Lung (tissue), 12 donors: Measurements from ENCODE around the gene HNRNPLL. TPM values are rescaled to one million over a fixed set of nuclear protein-coding genes. Genes with fewer than 3 reads are reported as not detected.

Experiments
- ATAC-seq: fragments of 200-7000 bp; cut with Tn5 transposase; one replicate; pipeline ENCODE4 v1.9.1; 2020; ENCODE audit warnings: moderate number of reproducible peaks; ENCODE audit not compliant: insufficient read depth, low FRiP score
- DNase-seq, 3 donors: peaks; one replicate each; pipeline ENCODE4 v3.0.0-alpha.2; 2013 to 2017
- H3K27ac ChIP-seq, 2 donors: one replicate each; pipeline ENCODE4 v1.5.1; 2013; ENCODE audit warnings: mild to moderate bottlenecking in 2 of 2, moderate library complexity in 2 of 2, control low read depth in 1 of 2, inconsistent platforms in 1 of 2, low read depth in 1 of 2, low read length in 1 of 2
- H3K27me3 ChIP-seq, 3 donors: one replicate each; pipeline ENCODE4 v1.5.1; 2013; ENCODE audit warnings: low read length in 2 of 3; ENCODE audit not compliant: control insufficient read depth in 3 of 3, insufficient read depth in 3 of 3
- H3K36me3 ChIP-seq, 4 donors: one replicate each; pipeline ENCODE4 v1.5.1; 2013; ENCODE audit warnings: low read length in 4 of 4, mild to moderate bottlenecking in 1 of 4, moderate library complexity in 1 of 4; ENCODE audit not compliant: control insufficient read depth in 4 of 4, insufficient read depth in 4 of 4
- H3K4me1 ChIP-seq, 5 donors: one replicate each; pipeline ENCODE4 v1.5.1; 2013; ENCODE audit warnings: low read length in 5 of 5, mild to moderate bottlenecking in 2 of 5, moderate library complexity in 1 of 5; ENCODE audit not compliant: control insufficient read depth in 5 of 5, insufficient read depth in 5 of 5
- H3K4me3 ChIP-seq: one replicate; pipeline ENCODE4 v1.5.1; 2013; ENCODE audit warnings: mild to moderate bottlenecking, control low read depth, moderate library complexity
- H3K9ac ChIP-seq, 2 donors: one replicate each; pipeline ENCODE4 v1.5.1; 2013; ENCODE audit warnings: low read length in 2 of 2, control low read depth in 1 of 2; ENCODE audit not compliant: insufficient read depth in 1 of 2
- H3K9me3 ChIP-seq, 4 donors: one replicate each; pipeline ENCODE4 v1.5.1; 2013; ENCODE audit warnings: low read length in 3 of 4, mild to moderate bottlenecking in 1 of 4, moderate library complexity in 1 of 4; ENCODE audit not compliant: control insufficient read depth in 4 of 4, insufficient read depth in 3 of 4
- CTCF ChIP-seq: IDR thresholded peaks from 2 replicates; pipeline ENCODE4 v1.5.1; 2012; ENCODE audit warnings: mild to moderate bottlenecking; ENCODE audit errors: control extremely low read depth, extremely low read depth
- WGBS, 2 donors: extraction: QIAGEN DNeasy Blood & Tissue Kit; methylation state at CpG; one replicate each; pipeline ENCODE4 v1.1.7; 2013; 5-methylcytosine and 5-hydroxymethylcytosine counted together
- polyA plus RNA-seq, 2 donors: library from polyadenylated mRNA; stranded (reverse); fragments of 200-250 nt; gene quantifications; one replicate each; pipeline ENCODE4 v1.2.1, GENCODE V29; 2013
- total RNA-seq, 2 donors: library from RNA; depleted of rRNA in 1 of 2; stranded (reverse); fragments of >200 nt in 1 of 2; gene quantifications; one replicate each; pipeline ENCODE4 v1.2.1, GENCODE V29; 2014 to 2021
- donor health status: control.
- donor health status: control.
- donor health status: Bipolar disorder and iron deficiency.
- donor health status: healthy.
- donor health status: DM: yes; HTN: yes; CAD: no.

Gene HNRNPLL
- total and polyA plus RNA-seq, 4 donors = 12.4 to 88.8 (median 30.7) TPM

- WGBS, 2 donors = 22 to 40% methylated on average over 2 of the region's 2 CpGs
- DNase-seq (no peak), ATAC-seq (no peak)
- Histone ChIP-seq H3K9me3 (no peaks in the 10 kb centered on the region), H3K36me3 (peaks cover 0 to 3% (median under 1%) of the 10 kb centered on the region in 4 donors), H3K9ac (no peak overlapping the region), H3K4me1 (peaks cover 0 to 9% (median 0%) of the 10 kb centered on the region in 5 donors), H3K4me3 (no peak overlapping the region), H3K27me3 (no peaks in the 10 kb centered on the region), H3K27ac (no peak overlapping the region)
- no peak for TF ChIP-seq CTCF
These were observed 50.5 kb downstream of the HNRNPLL start for GRCh38 chr2:38552259-38552658.

- 89 to 98% methylated on average over 2 of the region's 2 CpGs for WGBS, 2 donors
- TF ChIP-seq CTCF = no peak
- no peak overlapping the region for H3K9ac ChIP-seq
- peaks cover 0 to 9% (median 0%) of the 10 kb centered on the region in 5 donors for H3K4me1 ChIP-seq
- H3K36me3 ChIP-seq = peaks cover 0 to 3% (median under 1%) of the 10 kb centered on the region in 4 donors
- DNase-seq (no peak), ATAC-seq (no peak)
- H3K4me3 ChIP-seq = no peak overlapping the region
- no peak overlapping the region for H3K27ac ChIP-seq
- no peaks in the 10 kb centered on the region for H3K27me3 ChIP-seq
- H3K9me3 ChIP-seq = no peaks in the 10 kb centered on the region
These were observed 51.0 kb downstream of the HNRNPLL start for GRCh38 chr2:38551746-38552145.

DNA sequence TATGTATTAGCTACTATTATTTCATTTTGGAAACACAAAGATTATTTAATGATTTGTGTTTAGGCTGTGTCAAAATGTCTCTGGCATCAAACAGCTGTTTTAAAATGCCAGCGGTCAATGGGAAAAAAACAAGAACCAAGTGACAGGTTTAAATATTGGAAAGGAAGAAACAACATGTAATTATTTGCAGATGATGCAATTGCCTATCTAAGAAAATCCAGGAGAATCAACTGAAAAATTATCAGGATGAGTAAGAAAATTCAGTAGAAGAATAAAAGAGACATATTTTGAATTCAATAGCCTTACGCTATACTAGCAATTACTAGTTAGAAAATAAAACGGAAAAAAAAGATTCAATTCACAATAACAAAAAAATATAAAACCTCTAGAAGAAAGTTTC lies 51.6 kb downstream of the HNRNPLL start:
- WGBS, 2 donors = 95 to 98% methylated on average over 3 of the region's 3 CpGs
- ATAC-seq (no peak), DNase-seq (no peak)
- H3K4me3 ChIP-seq = no peak overlapping the region
- no peaks in the 10 kb centered on the region for H3K27me3 ChIP-seq
- no peak overlapping the region for H3K9ac ChIP-seq
- H3K36me3 ChIP-seq = peaks cover 0 to 3% (median under 1%) of the 10 kb centered on the region in 4 donors
- no peak for TF ChIP-seq CTCF
- peaks cover 0 to 9% (median 0%) of the 10 kb centered on the region in 5 donors for H3K4me1 ChIP-seq
- H3K27ac ChIP-seq = no peak overlapping the region
- H3K9me3 ChIP-seq = no peaks in the 10 kb centered on the region

- H3K4me1 ChIP-seq = peaks cover 0 to 9% (median 0%) of the 10 kb centered on the region in 5 donors
- no peak overlapping the region for H3K9ac ChIP-seq
- no peaks in the 10 kb centered on the region for H3K27me3 ChIP-seq
- H3K9me3 ChIP-seq = no peaks in the 10 kb centered on the region
- DNase-seq (no peak), ATAC-seq (no peak)
- H3K4me3 ChIP-seq = no peak overlapping the region
- no peak overlapping the region for H3K27ac ChIP-seq
- WGBS, 2 donors = 86 to 90% methylated on average over 4 of the region's 4 CpGs
- peaks cover 0 to 3% (median under 1%) of the 10 kb centered on the region in 4 donors for H3K36me3 ChIP-seq
- no peak for TF ChIP-seq CTCF
These were observed 52.9 kb downstream of the HNRNPLL start for GRCh38 chr2:38549851-38550250.
